HUES64 (cell line): ENCODE data around the gene GGN. TPM values are rescaled to one million over a fixed set of nuclear protein-coding genes. Genes with fewer than 3 reads are reported as not detected.
"Not testable (repeated sequence)": the region's sequence is repeated elsewhere in the genome, so short reads cannot be mapped to it uniquely, and the experiment has no call there.

Experiments
- H3K27ac ChIP-seq: 2 replicates; pipeline ENCODE4 v1.7.0; 2013; ENCODE audit warnings: low read depth, low read length, inconsistent platforms
- H3K27me3 ChIP-seq: 2 replicates; pipeline ENCODE4 v1.6.1; 2013; ENCODE audit warnings: mild to moderate bottlenecking, low read length; ENCODE audit not compliant: insufficient read depth
- H3K36me3 ChIP-seq: 2 replicates; pipeline ENCODE4 v1.6.1; 2013; ENCODE audit warnings: mild to moderate bottlenecking, low read length; ENCODE audit not compliant: insufficient read depth
- H3K4me1 ChIP-seq: 2 replicates; pipeline ENCODE4 v1.6.1; 2013; ENCODE audit warnings: mild to moderate bottlenecking, low read length, moderate library complexity; ENCODE audit not compliant: insufficient read depth
- H3K4me3 ChIP-seq: 2 replicates; pipeline ENCODE4 v1.5.1; 2013; ENCODE audit warnings: mild to moderate bottlenecking, low read length, moderate library complexity
- H3K9ac ChIP-seq: 2 replicates; pipeline ENCODE4 v1.6.1; 2013; ENCODE audit warnings: mild to moderate bottlenecking, low read depth, low read length
- H3K9me3 ChIP-seq: 2 replicates; pipeline ENCODE4 v1.6.1; 2013; ENCODE audit warnings: low read depth, low read length; ENCODE audit not compliant: insufficient read depth
- WGBS: fragments of 150-250, 120-280 bp; methylation state at CpG from one replicate; pipeline ENCODE4 v1.1.7; 2013; ENCODE audit warnings: missing lambda C conversion rate; 5-methylcytosine and 5-hydroxymethylcytosine counted together
- polyA plus RNA-seq, 2 experiments: library from polyadenylated mRNA; stranded (reverse); fragments of 50-300 nt; gene quantifications; one replicate each; pipeline ENCODE4 v1.2.3, GENCODE V29; 2013

Gene GGN
- 0.65 TPM for polyA plus RNA-seq (2013, experiment 1 of 2)
- 1.2 TPM for polyA plus RNA-seq (2013, experiment 2 of 2)

GRCh38 chr19:38387550-38388348 is at the start of gene GGN:
TSS of gene GGN (minus strand) at chr19:38388034. CDS start at chr19:38387261, 773 bp downstream.
- peaks cover 11% of the 10 kb centered on the region; the same call in 1 of the 2 replicates for H3K27me3 ChIP-seq
- H3K4me3 ChIP-seq = peak within 1 kb of the TSS; percentile 77
- H3K9ac ChIP-seq = peak within 1 kb of the TSS; percentile 70
- 1% methylated on average over 51 of the region's 51 CpGs for WGBS
- H3K9me3 ChIP-seq = no peaks in the 10 kb centered on the region
- peaks cover 26% of the 10 kb centered on the region for H3K36me3 ChIP-seq
- peak within 1 kb of the TSS; percentile 85 for H3K27ac ChIP-seq
- H3K4me1 ChIP-seq = peaks cover 10% of the 10 kb centered on the region; the same call in 1 of the 2 replicates

- Histone ChIP-seq H3K27ac (no peak overlapping the region), H3K36me3 (no peaks in the 10 kb centered on the region), H3K4me3 (no peak overlapping the region), H3K27me3 (no peaks in the 10 kb centered on the region; the same call in 1 of the 2 replicates), H3K4me1 (peaks cover 4% of the 10 kb centered on the region; the same call in 1 of the 2 replicates), H3K9me3 (no peaks in the 10 kb centered on the region), H3K9ac (no peak overlapping the region)
- 97% methylated on average over 6 of the region's 6 CpGs for WGBS
Measured at GRCh38 chr19:38437295-38437694, 49.5 kb upstream of the GGN start.

- 9% methylated on average over 9 of the region's 13 CpGs for WGBS
- Histone ChIP-seq H3K9me3 (no peaks in the 10 kb centered on the region), H3K27me3 (no peaks in the 10 kb centered on the region; the same call in 1 of the 2 replicates), H3K27ac (peak overlapping the region; percentile 86), H3K36me3 (no peaks in the 10 kb centered on the region), H3K9ac (peak overlapping the region; percentile 53), H3K4me3 (peak overlapping the region; percentile 58), H3K4me1 (peaks cover 4% of the 10 kb centered on the region; the same call in 1 of the 2 replicates)
Measured at GRCh38 chr19:38434549-38435051, 46.8 kb upstream of the GGN start.

GRCh38 chr19:38433268-38433733 is 45.5 kb upstream of the GGN start, which contains the start of gene RYR1:
TSS of gene RYR1 (plus strand) at chr19:38433691. CDS start at chr19:38433830, 139 bp downstream.
- 13% methylated on average over 18 of the region's 20 CpGs for WGBS
- Histone ChIP-seq H3K27ac (peak within 1 kb of the TSS; percentile 86; the same call in 1 of the 2 replicates), H3K4me3 (peak within 1 kb of the TSS; percentile 58), H3K27me3 (no peaks in the 10 kb centered on the region; the same call in 1 of the 2 replicates), H3K4me1 (peaks cover 4% of the 10 kb centered on the region; the same call in 1 of the 2 replicates), H3K36me3 (no peaks in the 10 kb centered on the region), H3K9me3 (no peaks in the 10 kb centered on the region), H3K9ac (no peak within 1 kb of the TSS)

GRCh38 chr19:38430931-38431330 is 43.1 kb upstream of the GGN start:
- no peaks in the 10 kb centered on the region for H3K36me3 ChIP-seq
- H3K9me3 ChIP-seq = no peaks in the 10 kb centered on the region
- H3K27me3 ChIP-seq = no peaks in the 10 kb centered on the region; the same call in 1 of the 2 replicates
- peaks cover 12% of the 10 kb centered on the region for H3K4me1 ChIP-seq
- H3K4me3 ChIP-seq = no peak overlapping the region
- 97% methylated on average over 6 of the region's 7 CpGs for WGBS
- no peak overlapping the region for H3K9ac ChIP-seq
- no peak overlapping the region for H3K27ac ChIP-seq

GRCh38 chr19:38429811-38430156 is 42.0 kb upstream of the GGN start:
- Histone ChIP-seq H3K9me3 (no peaks in the 10 kb centered on the region), H3K9ac (no peak overlapping the region), H3K27ac (no peak overlapping the region), H3K36me3 (no peaks in the 10 kb centered on the region), H3K27me3 (no peaks in the 10 kb centered on the region; the same call in 1 of the 2 replicates), H3K4me3 (no peak overlapping the region), H3K4me1 (peaks cover 14% of the 10 kb centered on the region)
- 90% methylated on average over 2 of the region's 2 CpGs for WGBS

GRCh38 chr19:38429055-38429810 is 41.4 kb upstream of the GGN start:
- no peak overlapping the region for H3K9ac ChIP-seq
- no peaks in the 10 kb centered on the region for H3K36me3 ChIP-seq
- 85% methylated on average over 14 of the region's 14 CpGs for WGBS
- H3K4me3 ChIP-seq = no peak overlapping the region
- H3K4me1 ChIP-seq = peaks cover 14% of the 10 kb centered on the region
- H3K27ac ChIP-seq = no peak overlapping the region
- H3K27me3 ChIP-seq = no peaks in the 10 kb centered on the region; the same call in 1 of the 2 replicates
- no peaks in the 10 kb centered on the region for H3K9me3 ChIP-seq

GRCh38 chr19:38427035-38427677 is 39.3 kb upstream of the GGN start:
- not testable (repeated sequence) for H3K27me3 ChIP-seq, H3K36me3 ChIP-seq, H3K4me3 ChIP-seq, H3K27ac ChIP-seq, H3K9me3 ChIP-seq, H3K9ac ChIP-seq
- WGBS = 89% methylated on average over 16 of the region's 17 CpGs
- peaks cover 14% of the 10 kb centered on the region for H3K4me1 ChIP-seq

GRCh38 chr19:38425810-38426466 is 38.1 kb upstream of the GGN start, which contains the start of gene RASGRP4:
TSS of gene RASGRP4 (minus strand) at chr19:38426219. CDS start at chr19:38426091, 128 bp downstream.
- no peak within 1 kb of the TSS for H3K27ac ChIP-seq
- peak within 1 kb of the TSS; percentile 41; the same call in 1 of the 2 replicates for H3K9ac ChIP-seq
- H3K9me3 ChIP-seq = no peaks in the 10 kb centered on the region
- H3K4me3 ChIP-seq = no peak within 1 kb of the TSS
- no peaks in the 10 kb centered on the region for H3K36me3 ChIP-seq
- H3K27me3 ChIP-seq = no peaks in the 10 kb centered on the region
- H3K4me1 ChIP-seq = peaks cover 14% of the 10 kb centered on the region
- 45% methylated on average over 17 of the region's 20 CpGs for WGBS

GRCh38 chr19:38425222-38425809 is 37.5 kb upstream of the GGN start:
- Histone ChIP-seq H3K36me3 (no peaks in the 10 kb centered on the region), H3K4me3 (no peak overlapping the region), H3K4me1 (peaks cover 14% of the 10 kb centered on the region), H3K27me3 (no peaks in the 10 kb centered on the region), H3K9me3 (no peaks in the 10 kb centered on the region), H3K9ac (peak overlapping the region; percentile 41; the same call in 1 of the 2 replicates), H3K27ac (no peak overlapping the region)
- 84% methylated on average over 7 of the region's 7 CpGs for WGBS
